Glomerular visceral epithelial cell (primary cell): ENCODE data around the gene APOL3.
"Not testable (repeated sequence)": the region's sequence is repeated elsewhere in the genome, so short reads cannot be mapped to it uniquely, and the experiment has no call there.

Source experiments
- DNase-seq: peaks from one replicate; pipeline ENCODE4 v3.0.0-alpha.2; 2016; ENCODE audit errors: extremely low spot score

APOL3 gene

GRCh38 chr22:36100908-36101307 lies 59.6 kb downstream of the APOL3 start:
- not testable (repeated sequence) for DNase-seq

- DNase-seq: no peak
These were observed 60.3 kb downstream of the APOL3 start for GRCh38 chr22:36100134-36100824.

GRCh38 chr22:36099561-36099960 lies 61.0 kb downstream of the APOL3 start:
- not testable (repeated sequence) for DNase-seq

GRCh38 chr22:36097880-36098279 lies 62.7 kb downstream of the APOL3 start:
- no peak for DNase-seq

- DNase-seq: not testable (repeated sequence)
These were observed 69.8 kb downstream of the APOL3 start for GRCh38 chr22:36090772-36091171.
